ENCODE data around the gene INAFM1.

DNA sequence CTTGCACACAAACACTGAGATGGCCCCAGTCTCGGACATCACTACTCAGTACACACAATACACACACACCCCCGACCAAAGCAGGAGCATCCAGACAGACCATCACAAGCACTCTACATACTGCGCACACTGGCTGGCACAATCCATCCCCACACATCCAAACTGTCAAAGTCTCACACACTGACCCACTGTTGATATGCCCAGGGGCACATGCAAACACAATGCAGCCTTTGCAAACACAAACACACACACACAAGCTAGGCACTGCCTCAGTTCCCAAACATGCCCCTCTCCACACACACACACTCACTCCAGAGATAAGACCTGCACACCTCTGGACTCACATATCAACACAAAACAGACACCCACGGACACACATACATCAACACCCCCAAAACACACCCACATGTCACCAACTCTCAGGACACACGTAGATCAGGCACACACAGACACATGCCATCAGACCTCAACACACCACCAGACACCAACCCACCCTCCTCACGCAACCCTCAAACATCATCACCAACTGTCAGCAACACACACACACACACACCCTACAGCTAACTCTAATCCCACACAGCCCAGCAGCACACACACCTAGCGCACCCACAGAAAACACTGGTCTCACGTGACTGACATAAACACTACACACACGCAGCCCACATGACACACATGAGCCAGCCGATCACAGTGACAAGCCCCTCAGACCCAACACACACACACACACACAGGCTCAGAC is 45.6 kb upstream of the INAFM1 start:
- TF ChIP-seq EP300 (IDR thresholded peaks at IDR 0.05; ENCODE audit: low read length) (no peak), ZFX (CRISPR knock-in tag; IDR thresholded peaks at IDR 0.05) (no peak), SMC3 (conservative IDR thresholded peaks at IDR 0.05; ENCODE audit: insufficient read depth, low read depth, low read length) (no peak), HDGF (IDR thresholded peaks at IDR 0.05) (peak; percentile 94; the same call in 1 of the 2 replicates), ARNT (IDR thresholded peaks at IDR 0.05) (peak; percentile 31 to 51; a peak in 1 of 4 replicates), RBFOX2 (IDR thresholded peaks at IDR 0.05; ENCODE audit: low read depth, low read length) (no peak), TCFL5 (CRISPR knock-in tag; conservative IDR thresholded peaks at IDR 0.05) (no peak)
- TF ChIP-seq, protein P1, sequence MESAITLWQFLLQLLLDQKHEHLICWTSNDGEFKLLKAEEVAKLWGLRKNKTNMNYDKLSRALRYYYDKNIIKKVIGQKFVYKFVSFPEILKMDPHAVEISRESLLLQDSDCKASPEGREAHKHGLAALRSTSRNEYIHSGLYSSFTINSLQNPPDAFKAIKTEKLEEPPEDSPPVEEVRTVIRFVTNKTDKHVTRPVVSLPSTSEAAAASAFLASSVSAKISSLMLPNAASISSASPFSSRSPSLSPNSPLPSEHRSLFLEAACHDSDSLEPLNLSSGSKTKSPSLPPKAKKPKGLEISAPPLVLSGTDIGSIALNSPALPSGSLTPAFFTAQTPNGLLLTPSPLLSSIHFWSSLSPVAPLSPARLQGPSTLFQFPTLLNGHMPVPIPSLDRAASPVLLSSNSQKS (CRISPR knock-in tag; IDR thresholded peaks at IDR 0.05) = no peak
- TF ChIP-seq, protein P2, sequence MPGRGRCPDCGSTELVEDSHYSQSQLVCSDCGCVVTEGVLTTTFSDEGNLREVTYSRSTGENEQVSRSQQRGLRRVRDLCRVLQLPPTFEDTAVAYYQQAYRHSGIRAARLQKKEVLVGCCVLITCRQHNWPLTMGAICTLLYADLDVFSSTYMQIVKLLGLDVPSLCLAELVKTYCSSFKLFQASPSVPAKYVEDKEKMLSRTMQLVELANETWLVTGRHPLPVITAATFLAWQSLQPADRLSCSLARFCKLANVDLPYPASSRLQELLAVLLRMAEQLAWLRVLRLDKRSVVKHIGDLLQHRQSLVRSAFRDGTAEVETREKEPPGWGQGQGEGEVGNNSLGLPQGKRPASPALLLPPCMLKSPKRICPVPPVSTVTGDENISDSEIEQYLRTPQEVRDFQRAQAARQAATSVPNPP (IDR thresholded peaks at IDR 0.05; ENCODE audit: borderline replicate concordance, insufficient read depth, insufficient read length) = no peak

Measured in K562 (cell line).